ENCODE measurements around the gene SIAH2.

Gene SIAH2

GRCh38 chr3:150733373-150733935 lies 29.5 kb downstream of the SIAH2 start:
- H3K36me3 ChIP-seq (ENCODE audit: control insufficient read depth, insufficient read depth, low read length) = no peaks in the 10 kb centered on the region
- H3K9me3 ChIP-seq (ENCODE audit: control insufficient read depth, low read length) = no peaks in the 10 kb centered on the region
- H3K4me1 ChIP-seq (ENCODE audit: control insufficient read depth, insufficient read depth, low read length, poor library complexity, severe bottlenecking) = peaks cover 10% of the 10 kb centered on the region
- whole genome bisulfite sequencing, 2 experiments (ENCODE audit: insufficient coverage in 2 of 2) = 83 to 87% methylated on average over 3 to 8 of the region's 8 CpGs
- H3K4me3 ChIP-seq (ENCODE audit: extremely low read depth, insufficient read depth, low read length, poor library complexity, severe bottlenecking) = no peak overlapping the region
- no peak overlapping the region for H3K27ac ChIP-seq (ENCODE audit: low read depth, low read length, severe bottlenecking)

DNA sequence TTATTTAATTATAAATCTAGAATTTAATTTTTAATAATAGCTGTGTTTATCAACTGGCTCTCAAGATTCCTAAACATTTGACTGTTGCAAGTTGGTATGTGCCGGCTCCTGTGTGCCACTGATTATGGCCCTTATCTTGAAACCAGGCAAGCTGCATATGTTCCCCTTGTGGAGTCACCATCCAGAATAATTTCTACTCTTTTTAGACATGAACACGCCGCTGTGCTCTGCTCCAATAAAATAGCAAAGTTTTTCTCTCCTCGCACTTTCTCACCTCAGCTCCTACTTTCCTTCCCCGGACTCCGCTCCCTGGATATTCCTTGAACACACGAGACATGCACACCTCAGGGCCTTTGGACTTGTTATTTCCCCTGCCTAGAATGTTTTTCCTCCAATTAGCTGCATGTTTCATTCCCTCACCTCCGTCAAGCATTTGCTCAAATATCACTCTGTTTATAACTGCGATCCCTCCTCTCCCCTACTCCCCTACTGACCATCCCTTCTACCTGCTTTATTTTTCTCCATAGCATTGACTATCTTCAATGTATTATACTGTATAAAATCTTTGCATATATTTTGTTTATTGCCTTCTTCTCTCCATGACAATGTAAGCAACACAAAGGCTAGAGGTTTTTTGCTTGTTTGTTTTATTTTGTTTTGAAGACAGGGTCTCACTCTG lies 33.1 kb downstream of the SIAH2 start:
- H3K27ac ChIP-seq (ENCODE audit: low read depth, low read length, severe bottlenecking) = no peak overlapping the region
- H3K36me3 ChIP-seq (ENCODE audit: control insufficient read depth, insufficient read depth, low read length) = no peaks in the 10 kb centered on the region
- 97% methylated on average over 8 to 9 of the region's 9 CpGs for WGBS, 2 experiments (ENCODE audit: insufficient coverage in 2 of 2)
- no peaks in the 10 kb centered on the region for H3K9me3 ChIP-seq (ENCODE audit: control insufficient read depth, low read length)
- H3K4me1 ChIP-seq (ENCODE audit: control insufficient read depth, insufficient read depth, low read length, poor library complexity, severe bottlenecking) = no peaks in the 10 kb centered on the region
- no peak overlapping the region for H3K4me3 ChIP-seq (ENCODE audit: extremely low read depth, insufficient read depth, low read length, poor library complexity, severe bottlenecking)

DNA sequence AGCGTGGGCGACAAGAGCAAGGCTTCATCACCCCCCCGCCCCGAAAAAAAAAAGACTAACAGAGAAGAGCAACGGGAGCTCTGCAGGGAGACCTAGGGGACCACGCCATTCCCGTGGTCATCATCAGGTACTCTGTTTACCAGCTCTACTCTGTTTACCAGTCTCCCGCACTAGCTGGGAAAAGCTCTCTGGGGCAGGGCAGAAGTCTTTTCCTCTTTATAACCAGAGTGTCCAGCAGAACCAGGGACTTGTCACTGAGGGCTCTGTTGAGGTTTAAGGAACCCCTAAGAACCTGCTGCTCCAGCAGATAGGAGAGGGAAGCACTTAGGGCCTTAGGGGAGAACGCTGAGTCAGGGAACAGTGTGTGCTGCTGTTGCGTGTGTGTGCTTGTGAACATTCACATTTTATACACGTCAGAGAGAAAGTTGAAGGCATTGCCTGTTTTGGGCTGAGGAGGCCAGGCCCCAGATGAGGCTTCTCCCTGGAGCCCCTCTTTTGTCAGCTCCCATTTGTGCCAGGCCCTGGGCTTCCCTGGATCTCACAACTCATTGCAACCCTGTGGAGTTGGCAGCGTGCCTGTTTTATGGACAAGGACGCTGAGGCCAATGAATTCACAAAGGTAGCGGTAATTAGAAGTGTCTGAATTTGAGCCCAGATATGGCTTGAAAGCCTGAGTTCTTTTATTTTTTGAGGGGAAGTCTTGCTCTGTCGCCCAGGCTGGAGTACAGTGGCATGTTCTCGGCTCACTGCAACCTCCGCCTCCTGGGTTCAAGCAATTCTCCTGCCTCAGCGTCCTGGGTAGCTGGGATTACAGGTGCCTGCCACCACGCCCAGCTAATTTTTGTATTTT lies 35.1 kb downstream of the SIAH2 start:
- H3K36me3 ChIP-seq (ENCODE audit: control insufficient read depth, insufficient read depth, low read length) = no peaks in the 10 kb centered on the region
- no peaks in the 10 kb centered on the region for H3K4me1 ChIP-seq (ENCODE audit: control insufficient read depth, insufficient read depth, low read length, poor library complexity, severe bottlenecking)
- no peak overlapping the region for H3K27ac ChIP-seq (ENCODE audit: low read depth, low read length, severe bottlenecking)
- WGBS, 2 experiments (ENCODE audit: insufficient coverage in 2 of 2) = 85 to 94% methylated on average over 15 to 16 of the region's 19 CpGs
- H3K4me3 ChIP-seq (ENCODE audit: extremely low read depth, insufficient read depth, low read length, poor library complexity, severe bottlenecking) = no peak overlapping the region
- H3K9me3 ChIP-seq (ENCODE audit: control insufficient read depth, low read length) = no peaks in the 10 kb centered on the region

DNA sequence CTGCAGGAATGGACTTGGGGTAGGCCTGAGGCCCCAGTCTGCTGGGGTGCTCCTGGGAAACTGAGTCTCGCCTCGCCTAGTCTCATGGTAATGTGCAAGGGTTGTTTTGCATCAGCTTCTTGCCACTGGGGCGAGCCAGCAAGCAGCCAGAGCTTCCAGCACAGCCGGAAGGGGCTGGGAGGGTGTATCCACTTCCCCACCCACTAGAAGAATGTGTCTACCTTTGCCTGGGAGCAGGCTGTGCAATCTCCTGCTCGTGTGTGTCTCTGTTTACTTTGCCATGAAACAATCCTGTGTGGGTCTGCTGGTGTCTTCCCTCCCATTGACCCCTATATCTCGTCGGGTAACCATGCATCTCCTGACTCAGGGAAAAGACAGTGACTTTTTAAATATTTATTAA lies 37.4 kb downstream of the SIAH2 start:
- no peaks in the 10 kb centered on the region for H3K4me1 ChIP-seq (ENCODE audit: control insufficient read depth, insufficient read depth, low read length, poor library complexity, severe bottlenecking)
- H3K4me3 ChIP-seq (ENCODE audit: extremely low read depth, insufficient read depth, low read length, poor library complexity, severe bottlenecking) = no peak overlapping the region
- WGBS, 2 experiments (ENCODE audit: insufficient coverage in 2 of 2) = 86% methylated on average over 4 to 5 of the region's 7 CpGs
- H3K36me3 ChIP-seq (ENCODE audit: control insufficient read depth, insufficient read depth, low read length) = no peaks in the 10 kb centered on the region
- H3K9me3 ChIP-seq (ENCODE audit: control insufficient read depth, low read length) = no peaks in the 10 kb centered on the region
- H3K27ac ChIP-seq (ENCODE audit: low read depth, low read length, severe bottlenecking) = no peak overlapping the region

- no peaks in the 10 kb centered on the region for H3K4me1 ChIP-seq (ENCODE audit: control insufficient read depth, insufficient read depth, low read length, poor library complexity, severe bottlenecking)
- no peaks in the 10 kb centered on the region for H3K9me3 ChIP-seq (ENCODE audit: control insufficient read depth, low read length)
- H3K27ac ChIP-seq (ENCODE audit: low read depth, low read length, severe bottlenecking) = no peak overlapping the region
- WGBS, 2 experiments (ENCODE audit: insufficient coverage in 2 of 2) = 85 to 92% methylated on average over 5 of the region's 6 CpGs
- H3K36me3 ChIP-seq (ENCODE audit: control insufficient read depth, insufficient read depth, low read length) = no peaks in the 10 kb centered on the region
- no peak overlapping the region for H3K4me3 ChIP-seq (ENCODE audit: extremely low read depth, insufficient read depth, low read length, poor library complexity, severe bottlenecking)
Observed at GRCh38 chr3:150723946-150724345, 39.0 kb downstream of the SIAH2 start.

GRCh38 chr3:150722267-150722666 lies 40.7 kb downstream of the SIAH2 start:
- WGBS, 2 experiments (ENCODE audit: insufficient coverage in 2 of 2) = 100% methylated on average over 2 of the region's 3 CpGs; no CpG with 5 or more reads in 1 of the 2 experiments
- Histone ChIP-seq H3K9me3 (ENCODE audit: control insufficient read depth, low read length) (no peaks in the 10 kb centered on the region), H3K4me3 (ENCODE audit: extremely low read depth, insufficient read depth, low read length, poor library complexity, severe bottlenecking) (no peak overlapping the region), H3K27ac (ENCODE audit: low read depth, low read length, severe bottlenecking) (no peak overlapping the region), H3K4me1 (ENCODE audit: control insufficient read depth, insufficient read depth, low read length, poor library complexity, severe bottlenecking) (no peaks in the 10 kb centered on the region), H3K36me3 (ENCODE audit: control insufficient read depth, insufficient read depth, low read length) (no peaks in the 10 kb centered on the region)

GRCh38 chr3:150721285-150722130 lies 41.5 kb downstream of the SIAH2 start:
- Histone ChIP-seq H3K4me1 (ENCODE audit: control insufficient read depth, insufficient read depth, low read length, poor library complexity, severe bottlenecking) (no peaks in the 10 kb centered on the region), H3K9me3 (ENCODE audit: control insufficient read depth, low read length) (no peaks in the 10 kb centered on the region), H3K27ac (ENCODE audit: low read depth, low read length, severe bottlenecking) (no peak overlapping the region), H3K36me3 (ENCODE audit: control insufficient read depth, insufficient read depth, low read length) (no peaks in the 10 kb centered on the region), H3K4me3 (ENCODE audit: extremely low read depth, insufficient read depth, low read length, poor library complexity, severe bottlenecking) (no peak overlapping the region)
- 55 to 76% methylated on average over 5 to 7 of the region's 13 CpGs for WGBS, 2 experiments (ENCODE audit: insufficient coverage in 2 of 2)

GRCh38 chr3:150720444-150720843 lies 42.5 kb downstream of the SIAH2 start:
- 100% methylated on average over 1 of the region's 3 CpGs for WGBS, 2 experiments (ENCODE audit: insufficient coverage in 2 of 2)

DNA sequence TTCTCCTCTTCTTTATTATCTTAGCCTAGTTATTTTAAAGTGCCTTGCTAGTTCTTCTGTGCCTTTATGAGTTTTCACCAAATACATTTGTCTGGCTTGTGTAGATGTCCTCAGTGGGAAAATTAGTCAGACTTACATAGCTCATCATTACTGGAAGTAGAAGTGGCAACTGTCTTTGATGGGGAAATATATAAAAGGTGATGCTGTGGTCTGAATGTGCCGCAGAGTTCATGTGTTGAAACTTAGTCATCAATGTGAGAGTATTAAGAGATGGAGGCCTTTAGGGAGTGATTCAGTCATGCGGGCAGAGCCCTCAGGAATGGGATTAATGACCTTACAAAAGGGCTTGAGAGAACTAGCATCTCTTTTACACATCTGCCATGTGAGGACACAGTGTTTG lies 52.9 kb downstream of the SIAH2 start:
- no peak overlapping the region for H3K4me3 ChIP-seq (ENCODE audit: extremely low read depth, insufficient read depth, low read length, poor library complexity, severe bottlenecking)
- H3K27ac ChIP-seq (ENCODE audit: low read depth, low read length, severe bottlenecking) = no peak overlapping the region
- no peaks in the 10 kb centered on the region for H3K36me3 ChIP-seq (ENCODE audit: control insufficient read depth, insufficient read depth, low read length)
- peaks cover 4% of the 10 kb centered on the region for H3K9me3 ChIP-seq (ENCODE audit: control insufficient read depth, low read length)
- no peaks in the 10 kb centered on the region for H3K4me1 ChIP-seq (ENCODE audit: control insufficient read depth, insufficient read depth, low read length, poor library complexity, severe bottlenecking)
- WGBS, 2 experiments (ENCODE audit: insufficient coverage in 2 of 2) = 83 to 100% methylated on average over 1 to 2 of the region's 2 CpGs

More at GRCh38 chr3:150720444-150720843, 42.5 kb downstream of the SIAH2 start:
- no peaks in the 10 kb centered on the region for H3K4me1 ChIP-seq (ENCODE audit: control insufficient read depth, insufficient read depth, low read length, poor library complexity, severe bottlenecking)
- H3K9me3 ChIP-seq (ENCODE audit: control insufficient read depth, low read length) = no peaks in the 10 kb centered on the region
- H3K4me3 ChIP-seq (ENCODE audit: extremely low read depth, insufficient read depth, low read length, poor library complexity, severe bottlenecking) = no peak overlapping the region
- no peaks in the 10 kb centered on the region for H3K36me3 ChIP-seq (ENCODE audit: control insufficient read depth, insufficient read depth, low read length)
- H3K27ac ChIP-seq (ENCODE audit: low read depth, low read length, severe bottlenecking) = no peak overlapping the region

- peaks cover 4% of the 10 kb centered on the region for H3K9me3 ChIP-seq (ENCODE audit: control insufficient read depth, low read length)
- peak within 1 kb of the TSS; percentile 89 for H3K27ac ChIP-seq (ENCODE audit: low read depth, low read length, severe bottlenecking)
- WGBS, 2 experiments (ENCODE audit: insufficient coverage in 2 of 2) = 2 to 4% methylated on average over 28 to 29 of the region's 35 CpGs
- peak within 1 kb of the TSS; percentile 51 for H3K4me3 ChIP-seq (ENCODE audit: extremely low read depth, insufficient read depth, low read length, poor library complexity, severe bottlenecking)
- no peaks in the 10 kb centered on the region for H3K4me1 ChIP-seq (ENCODE audit: control insufficient read depth, insufficient read depth, low read length, poor library complexity, severe bottlenecking)
- no peaks in the 10 kb centered on the region for H3K36me3 ChIP-seq (ENCODE audit: control insufficient read depth, insufficient read depth, low read length)
Observed at GRCh38 chr3:150703756-150704344, 59.1 kb downstream of the SIAH2 start, which contains the start of gene ERICH6. TSS of gene ERICH6 (minus strand) at chr3:150703920. CDS start at chr3:150703898, 22 bp downstream.

Measured in mesodermal cell (in vitro differentiated cells).